GM18505 (cell line): ENCODE measurements around the gene TAF15.

Experiments used
- ATAC-seq: cut with Tn5 transposase; IDR thresholded peaks from one replicate; pipeline ENCODE4 v1.9.1; 2021; ENCODE audit not compliant: unreplicated experiment
- POLR2A ChIP-seq: IDR thresholded peaks from 4 replicates; pipeline ENCODE4 v1.6.1; 2011; ENCODE audit warnings: borderline replicate concordance; ENCODE audit not compliant: insufficient read depth, insufficient read length; ENCODE audit errors: extremely low read depth

TAF15 gene

GRCh38 chr17:35895636-35896587 is 86.6 kb downstream of the TAF15 start:
- no peak for TF ChIP-seq POLR2A
- no peak for ATAC-seq
